Left ventricle myocardium inferior (tissue), 1 donor: ENCODE measurements around the gene TGFB1I1. TPM values are rescaled to one million over a fixed set of nuclear protein-coding genes. Genes with fewer than 3 reads are reported as not detected.
A peak's percentile ranks its signal among the peaks of the same experiment; 100 is the strongest.

Experiments
- DNase-seq: peaks from one replicate; pipeline ENCODE4 v3.0.0-alpha.2; 2020
- H3K27ac ChIP-seq: fragments of 200-600 bp; replicated peaks from 2 replicates; pipeline ENCODE4 v1.8.0; 2021
- H3K27me3 ChIP-seq: fragments of 200-600 bp; 2 replicates; pipeline ENCODE4 v1.8.0; 2021; ENCODE audit warnings: low read depth
- H3K36me3 ChIP-seq: fragments of 200-600 bp; 2 replicates; pipeline ENCODE4 v1.8.0; 2021
- H3K4me1 ChIP-seq: fragments of 200-600 bp; 2 replicates; pipeline ENCODE4 v1.8.0; 2021
- H3K4me3 ChIP-seq: fragments of 200-600 bp; 2 replicates; pipeline ENCODE4 v1.8.0; 2021; ENCODE audit warnings: mild to moderate bottlenecking, moderate library complexity
- H3K9me3 ChIP-seq: fragments of 200-600 bp; replicated peaks from 2 replicates; pipeline ENCODE4 v1.8.0; 2021
- CTCF ChIP-seq: fragments of 200-600 bp; IDR thresholded peaks from 2 replicates; pipeline ENCODE4 v1.8.0; 2021; ENCODE audit warnings: antibody characterized with exemption, mild to moderate bottlenecking, borderline replicate concordance
- intact Hi-C: fragments of 100-400 bp; cut with micrococcal nuclease; formaldehyde crosslinking; loops from one replicate; pipeline ENCODE4 v1.11.0; 2022
- total RNA-seq: library from RNA; stranded (reverse); fragmentation: NEBNext Ultra II Directional; extraction: Animal tissue kit (Norgen Biotek cat#: 25700); gene quantifications from one replicate; pipeline ENCODE4 v1.2.1, GENCODE V29; 2021
- donor health status: DM: no; HTN: yes; CAD: no; lungs with severe emphysema.

Gene TGFB1I1
- total RNA-seq, 1 donor from 2014 or later = 15.6 TPM

- H3K9me3 ChIP-seq = no peaks in the 10 kb centered on the region
- intact Hi-C loops = no loop called here
Measured at GRCh38 chr16:31476303-31477219, 4.6 kb downstream of the TGFB1I1 start.

GRCh38 chr16:31477220-31478216 is 5.6 kb downstream of the TGFB1I1 start:
- peaks cover 30% of the 10 kb centered on the region for H3K4me1 ChIP-seq
- no peaks in the 10 kb centered on the region for H3K9me3 ChIP-seq

More at GRCh38 chr16:31476303-31477219, 4.6 kb downstream of the TGFB1I1 start:
- peak overlapping the region; percentile 33 for H3K4me3 ChIP-seq
- peaks cover 43% of the 10 kb centered on the region for H3K36me3 ChIP-seq
- DNase-seq = peak; percentile 72
- TF ChIP-seq CTCF = no peak
- H3K4me1 ChIP-seq = peaks cover 40% of the 10 kb centered on the region
- H3K27me3 ChIP-seq = peaks cover 15% of the 10 kb centered on the region
- no peak overlapping the region for H3K27ac ChIP-seq

GRCh38 chr16:31478956-31479355 is 7.0 kb downstream of the TGFB1I1 start:
- Histone ChIP-seq H3K36me3 (peaks cover 34% of the 10 kb centered on the region), H3K27me3 (peaks cover 15% of the 10 kb centered on the region), H3K27ac (no peak overlapping the region), H3K9me3 (no peaks in the 10 kb centered on the region), H3K4me1 (peaks cover 18% of the 10 kb centered on the region), H3K4me3 (no peak overlapping the region)
- DNase-seq = no peak
- no peak for TF ChIP-seq CTCF
- intact Hi-C loops = no loop called here

More at GRCh38 chr16:31477220-31478216, 5.6 kb downstream of the TGFB1I1 start:
- intact Hi-C loops = no loop called here
- Histone ChIP-seq H3K36me3 (peaks cover 43% of the 10 kb centered on the region), H3K4me3 (no peak overlapping the region), H3K27ac (no peak overlapping the region), H3K27me3 (peaks cover 15% of the 10 kb centered on the region)
- DNase-seq = no peak
- TF ChIP-seq CTCF = no peak

GRCh38 chr16:31479751-31480150 is 7.8 kb downstream of the TGFB1I1 start:
- no peak overlapping the region for H3K27ac ChIP-seq
- DNase-seq = no peak
- intact Hi-C loops = no loop called here
- H3K27me3 ChIP-seq = peaks cover 20% of the 10 kb centered on the region
- TF ChIP-seq CTCF = no peak
- no peak overlapping the region for H3K4me3 ChIP-seq
- no peaks in the 10 kb centered on the region for H3K9me3 ChIP-seq
- peaks cover 18% of the 10 kb centered on the region for H3K4me1 ChIP-seq
- H3K36me3 ChIP-seq = peaks cover 26% of the 10 kb centered on the region

- no peak overlapping the region for H3K4me3 ChIP-seq
- no peaks in the 10 kb centered on the region for H3K9me3 ChIP-seq
- no peak for TF ChIP-seq CTCF
- no peak overlapping the region for H3K27ac ChIP-seq
- H3K4me1 ChIP-seq = peaks cover 18% of the 10 kb centered on the region
- peak; percentile 54 for DNase-seq
- peaks cover 32% of the 10 kb centered on the region for H3K27me3 ChIP-seq
- intact Hi-C loops = no loop called here
- peaks cover 14% of the 10 kb centered on the region for H3K36me3 ChIP-seq
Measured at GRCh38 chr16:31480851-31481536, 9.0 kb downstream of the TGFB1I1 start.
